HG03103 (cell line): ENCODE results near the gene DPP10.
"Not testable (repeated sequence)": the region's sequence is repeated elsewhere in the genome, so short reads cannot be mapped to it uniquely, and the experiment has no call there.

Source experiments
- ATAC-seq: cut with Tn5 transposase; IDR thresholded peaks from one replicate; pipeline ENCODE4 v1.9.1; 2021; ENCODE audit warnings: low read depth; ENCODE audit not compliant: unreplicated experiment

Gene DPP10

GRCh38 chr2:115374981-115375380 lies 932.5 kb downstream of the DPP10 start:
- ATAC-seq, result no peak

GRCh38 chr2:115384399-115384798 lies 942.0 kb downstream of the DPP10 start:
- no peak for ATAC-seq

- no peak for ATAC-seq
These were observed 944.0 kb downstream of the DPP10 start for GRCh38 chr2:115386465-115386864.

- no peak for ATAC-seq
These were observed 946.6 kb downstream of the DPP10 start for GRCh38 chr2:115389024-115389423.

DNA sequence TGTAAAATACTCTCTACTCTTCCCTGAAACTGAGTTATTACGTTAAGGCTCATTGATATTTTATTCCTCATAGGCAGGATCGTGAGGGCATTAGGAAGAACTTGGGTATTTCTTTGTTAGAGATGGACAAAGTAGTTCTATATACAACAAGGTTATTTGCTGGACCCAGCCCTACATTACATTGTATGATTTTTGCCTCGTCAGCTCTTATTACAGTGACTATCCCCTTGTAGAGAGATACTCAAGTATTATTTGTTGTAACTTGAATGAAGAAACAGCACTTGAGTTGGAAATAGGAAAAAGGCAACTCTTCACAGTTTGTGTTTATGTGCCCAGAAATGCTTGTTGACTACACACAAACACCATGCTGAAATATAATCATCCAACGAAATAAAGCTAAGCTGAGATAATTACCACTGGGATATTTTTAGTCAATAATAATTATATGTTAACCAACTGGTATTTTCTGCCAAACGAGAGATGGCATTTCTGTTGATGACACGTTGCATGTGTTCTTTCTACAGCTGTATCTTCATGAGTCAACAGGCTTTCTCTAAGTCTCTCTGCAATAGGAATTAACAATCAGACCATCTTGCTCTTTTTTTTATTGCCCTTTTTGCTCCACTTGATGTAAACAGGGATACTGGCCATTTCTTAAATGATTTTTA lies 947.6 kb downstream of the DPP10 start:
- ATAC-seq, result no peak

DNA sequence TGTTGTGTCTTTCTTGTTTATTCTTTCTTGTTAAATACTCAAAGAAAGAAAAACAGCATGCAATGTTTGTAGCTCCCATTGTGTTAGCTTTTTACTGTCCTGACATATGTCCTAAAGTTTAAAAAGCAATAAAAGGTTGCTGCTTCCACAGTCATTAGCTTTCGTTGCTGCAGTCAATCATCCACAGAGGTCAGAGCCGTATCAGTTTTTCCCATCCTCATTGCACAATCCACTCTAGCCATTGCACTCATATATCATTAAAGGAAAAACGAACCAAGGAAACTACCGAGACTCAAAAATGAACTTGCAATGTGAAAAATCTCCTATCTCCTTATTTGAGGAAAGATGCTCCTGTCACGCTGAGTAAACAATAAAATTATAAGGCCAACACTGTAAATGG lies 954.1 kb downstream of the DPP10 start:
- ATAC-seq, result no peak

- no peak for ATAC-seq
These were observed 958.5 kb downstream of the DPP10 start for GRCh38 chr2:115400940-115401339.

GRCh38 chr2:115412501-115412900 lies 970.1 kb downstream of the DPP10 start:
- ATAC-seq, result no peak

- no peak for ATAC-seq
These were observed 971.4 kb downstream of the DPP10 start for GRCh38 chr2:115413791-115414190.

DNA sequence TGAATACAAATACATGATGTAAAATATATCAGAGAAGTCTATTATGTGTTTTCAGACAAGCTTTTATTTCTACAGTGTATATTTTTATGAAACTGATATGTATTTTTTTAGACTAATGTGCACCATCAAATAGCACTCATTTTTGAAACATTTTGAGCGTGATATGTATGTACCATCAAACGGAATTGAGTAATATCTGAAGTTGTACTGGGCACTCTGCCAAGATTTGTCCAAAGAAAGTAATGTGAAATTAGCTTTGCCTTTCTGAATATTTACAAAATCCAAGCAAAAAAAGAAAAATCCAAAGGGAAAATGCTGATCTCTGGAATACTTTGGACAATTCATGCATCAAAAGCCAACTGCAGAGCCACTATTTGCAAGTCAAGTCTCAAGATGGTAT lies 972.0 kb downstream of the DPP10 start:
- ATAC-seq, result no peak

DNA sequence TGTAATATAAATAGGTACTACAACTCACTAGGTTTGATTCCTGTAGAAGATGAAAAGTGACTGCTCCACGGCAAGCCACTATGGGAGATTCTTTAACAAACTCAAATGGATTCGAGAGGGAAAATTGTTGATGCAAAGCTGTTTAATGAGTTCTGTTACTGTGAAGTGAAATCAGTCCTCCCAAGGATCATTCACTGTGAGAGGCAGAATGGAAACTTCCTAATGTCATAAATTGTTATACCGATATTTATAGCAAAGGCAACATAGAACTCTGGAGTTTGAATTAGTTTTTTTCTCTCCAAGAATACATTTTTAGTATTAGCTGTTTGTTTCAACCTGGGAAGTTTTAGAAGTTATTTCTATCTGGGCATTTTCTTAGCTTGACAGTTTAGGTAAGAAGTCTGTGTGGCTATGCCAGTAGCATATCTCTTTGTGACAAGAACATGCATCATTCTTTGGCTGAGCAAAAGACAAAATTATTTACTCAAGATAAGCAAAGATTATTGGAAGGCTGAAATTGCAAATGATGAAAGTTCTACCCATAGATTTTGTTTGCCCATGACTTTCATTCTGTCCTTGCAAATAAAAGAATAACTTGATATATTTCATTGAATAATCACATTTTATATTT lies 979.7 kb downstream of the DPP10 start:
- ATAC-seq, result no peak

DNA sequence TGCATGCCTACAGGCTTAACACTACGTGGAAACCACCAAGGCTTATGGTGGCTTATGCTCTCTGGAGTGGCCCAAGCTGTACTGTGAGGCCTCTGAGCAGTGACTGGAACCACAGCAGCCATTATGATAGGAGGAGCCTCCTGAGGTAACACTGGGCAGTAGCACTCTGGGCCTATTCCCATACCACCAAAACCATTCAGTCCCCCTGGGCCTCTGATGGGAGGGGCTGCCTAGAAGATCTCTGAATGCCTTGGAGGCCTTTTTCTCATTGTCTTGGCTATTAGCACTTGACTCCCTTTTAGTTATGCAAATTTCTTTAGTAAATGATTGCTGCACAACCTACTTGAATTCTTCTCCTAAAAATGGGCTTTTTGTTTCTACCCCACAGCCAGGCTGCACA lies 985.0 kb downstream of the DPP10 start:
- ATAC-seq, result no peak

DNA sequence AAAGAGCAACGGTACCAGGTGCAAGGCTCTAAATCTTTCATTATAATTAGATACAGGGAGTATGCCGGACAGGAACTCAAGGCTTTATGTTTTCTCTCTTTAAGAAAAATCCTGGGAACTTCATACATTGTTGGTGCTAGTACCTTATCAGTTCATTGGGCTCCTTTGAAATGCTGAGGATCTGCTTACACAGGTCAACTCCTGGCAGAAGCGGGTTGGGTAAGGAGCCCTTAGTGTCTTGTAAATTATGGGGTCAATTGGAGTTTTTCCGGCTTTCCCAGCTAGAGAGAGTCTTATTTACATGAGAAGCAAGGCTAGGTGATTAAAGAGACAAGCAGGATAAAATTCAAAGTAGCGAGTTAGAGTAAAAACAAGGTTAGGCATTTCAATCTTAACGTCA lies 998.3 kb downstream of the DPP10 start:
- not testable (repeated sequence) for ATAC-seq

DNA sequence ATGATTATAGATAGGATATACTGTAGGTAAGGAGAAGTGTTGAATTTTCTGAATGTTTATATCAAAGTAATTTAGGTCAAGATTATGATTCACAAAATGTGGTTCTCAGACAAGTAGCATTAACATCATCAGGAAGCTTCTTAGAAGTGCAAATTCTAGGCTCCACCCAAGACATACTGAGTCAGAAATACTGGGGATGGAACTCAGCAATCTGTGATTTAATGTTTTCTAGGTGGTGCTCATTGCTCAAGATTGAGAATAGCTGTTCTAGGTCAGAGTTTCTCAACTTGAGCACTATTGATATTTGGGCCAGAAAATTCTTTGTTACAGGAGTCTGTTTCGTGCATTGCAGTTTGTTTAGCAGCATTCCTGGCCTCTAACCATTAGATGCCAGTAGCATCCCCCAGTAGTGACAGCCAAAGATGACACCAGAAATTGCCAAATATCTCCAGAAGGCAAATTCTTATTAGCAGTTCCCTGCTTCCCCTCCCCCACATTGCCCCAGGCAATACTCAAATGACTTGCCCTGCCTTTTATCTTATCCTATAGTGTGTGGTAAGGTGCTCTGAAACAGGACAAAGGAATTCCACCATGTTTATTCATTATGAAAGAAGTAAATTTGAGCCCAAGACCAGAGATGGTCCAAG lies 1001.2 kb downstream of the DPP10 start:
- ATAC-seq, result no peak

GRCh38 chr2:115460008-115460407 lies 1017.6 kb downstream of the DPP10 start:
- no peak for ATAC-seq

DNA sequence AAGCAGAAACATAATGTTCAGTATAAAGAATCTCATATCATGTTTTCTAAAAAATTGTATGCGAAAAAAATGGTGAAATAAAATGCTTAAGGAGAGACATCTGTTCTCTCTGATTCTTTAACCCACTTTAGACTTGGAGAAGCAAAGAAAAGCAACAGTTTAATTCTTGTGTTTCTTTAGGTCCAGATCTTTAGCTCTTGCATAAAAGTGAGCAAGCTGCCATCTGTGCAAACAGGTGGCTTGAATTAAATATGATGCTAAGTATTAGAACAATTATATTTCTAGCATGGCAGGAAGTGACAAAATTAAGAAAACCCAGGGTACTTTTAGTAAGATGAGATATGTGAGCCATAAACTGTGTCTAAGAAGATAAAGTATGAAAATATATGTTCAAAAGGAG lies 1038.3 kb downstream of the DPP10 start:
- no peak for ATAC-seq

- ATAC-seq, result no peak
These were observed 1039.4 kb downstream of the DPP10 start for GRCh38 chr2:115481842-115482241.

DNA sequence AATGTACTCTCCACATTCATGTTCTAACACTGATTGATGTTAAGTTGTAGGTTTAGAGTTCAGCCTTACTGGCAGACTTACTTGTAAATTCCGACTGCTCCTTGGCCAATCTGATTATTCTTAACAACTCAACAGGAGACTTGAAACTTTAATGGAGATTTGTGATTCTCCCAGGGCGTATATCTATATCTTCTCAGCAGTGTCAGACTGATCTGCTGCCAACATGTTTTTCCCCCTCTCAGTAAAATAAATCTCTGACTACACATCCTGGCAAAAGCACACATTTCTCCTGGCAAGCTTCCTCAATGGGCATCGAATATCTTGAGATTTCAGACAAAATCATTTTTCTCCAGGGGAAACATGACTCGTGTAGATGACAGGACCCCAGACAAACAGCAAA lies 1041.2 kb downstream of the DPP10 start:
- ATAC-seq, result no peak

DNA sequence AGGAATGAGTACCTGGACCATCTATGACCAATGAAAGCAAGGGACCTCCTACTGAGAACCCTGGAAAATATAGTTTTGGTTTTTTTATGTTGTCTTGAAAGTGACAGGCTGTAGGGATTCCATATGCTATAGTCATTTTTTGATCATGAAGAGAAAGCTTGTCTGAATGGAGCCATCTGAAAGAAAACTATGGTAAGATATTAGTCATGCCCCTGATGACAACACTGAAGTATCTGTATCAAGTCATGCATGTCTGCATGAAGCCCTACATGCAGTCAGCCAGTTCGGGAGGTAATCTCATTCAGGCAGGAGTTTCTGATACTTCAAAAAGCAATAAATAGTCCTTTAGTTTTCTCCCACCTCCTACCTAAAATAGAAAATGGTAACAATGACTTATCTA lies 1042.0 kb downstream of the DPP10 start:
- ATAC-seq, result no peak

DNA sequence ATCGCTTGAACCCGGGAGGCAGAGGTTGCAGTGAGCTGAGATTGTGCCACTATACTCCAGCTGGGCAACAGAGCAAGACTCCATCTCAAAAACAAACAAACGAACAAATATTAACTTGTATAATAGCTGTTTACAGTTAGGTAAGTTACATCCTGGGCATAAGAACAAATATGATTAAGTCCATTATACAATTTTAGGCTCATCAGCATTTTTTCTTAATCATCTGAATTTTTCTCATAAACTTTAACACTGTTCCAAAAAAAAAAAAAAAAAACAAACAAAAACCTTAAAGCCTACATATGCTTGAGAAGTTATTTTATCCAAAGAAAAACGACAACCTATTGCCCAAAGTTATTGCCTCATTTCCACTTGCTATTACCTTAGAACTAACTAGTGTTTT lies 1042.5 kb downstream of the DPP10 start:
- no peak for ATAC-seq

- ATAC-seq, result no peak
These were observed 1048.8 kb downstream of the DPP10 start for GRCh38 chr2:115491186-115491793.

GRCh38 chr2:115505331-115505730 lies 1062.9 kb downstream of the DPP10 start:
- no peak for ATAC-seq
